H1 (cell line): ENCODE results near the gene SGK1. TPM values are rescaled to one million over a fixed set of nuclear protein-coding genes. Genes with fewer than 3 reads are reported as not detected.

Experiments
- CTCF ChIA-PET: fragments of 300-600 bp; sonication (Branson Sonifier 250); formaldehyde crosslinking; loops from one replicate; lab custom pipeline; 2021; ENCODE audit not compliant: partially characterized antibody; lab: Charles Lee
- POLR2A ChIA-PET: fragments of 300-600 bp; sonication (Branson Sonifier 250); formaldehyde crosslinking; loops from one replicate; lab custom pipeline; 2021; ENCODE audit warnings: inconsistent platforms; ENCODE audit not compliant: partially characterized antibody; lab: Charles Lee
- DNase-seq, 2 experiments: peaks; one replicate each; pipeline versions ENCODE4 v3.0.0 to v3.0.0-alpha.2; 2010 to 2022; ENCODE audit warnings: low spot score in 2 of 2, low read depth in 1 of 2, mixed read lengths in 1 of 2
- FAIRE-seq: peaks from 2 replicates; lab custom pipeline; 2011; peaks lifted over from hg19 to GRCh38; lab: Jason Lieb, UNC
- H2AFZ ChIP-seq: 2 replicates; pipeline ENCODE4 v1.8.1; 2012; ENCODE audit warnings: low read length, inconsistent platforms
- H2AK5ac ChIP-seq: 2 replicates; pipeline ENCODE4 v1.6.1; 2013; ENCODE audit warnings: low read depth, low read length
- H2BK120ac ChIP-seq: replicated peaks from 2 replicates; pipeline ENCODE3; 2013; ENCODE audit warnings: low read depth, low read length, inconsistent platforms
- H2BK12ac ChIP-seq: 2 replicates; pipeline ENCODE4 v1.6.1; 2013; ENCODE audit warnings: low read depth, low read length
- H2BK15ac ChIP-seq: 2 replicates; pipeline ENCODE4 v1.6.1; 2013; ENCODE audit warnings: low read length
- H2BK20ac ChIP-seq: 2 replicates; pipeline ENCODE4 v1.6.1; 2013; ENCODE audit warnings: low read length
- H2BK5ac ChIP-seq: 2 replicates; pipeline ENCODE4 v1.6.1; 2013; ENCODE audit warnings: low read depth, low read length
- H3K14ac ChIP-seq: 2 replicates; pipeline ENCODE4 v1.6.1; 2013; ENCODE audit warnings: inconsistent platforms; ENCODE audit not compliant: insufficient read length
- H3K18ac ChIP-seq: 2 replicates; pipeline ENCODE4 v1.6.1; 2013; ENCODE audit warnings: low read length; ENCODE audit errors: extremely low read depth
- H3K23ac ChIP-seq: 2 replicates; pipeline ENCODE4 v1.6.1; 2013; ENCODE audit warnings: inconsistent platforms; ENCODE audit not compliant: insufficient read length
- H3K23me2 ChIP-seq: 2 replicates; pipeline ENCODE4 v1.6.1; 2013; ENCODE audit warnings: low read depth, low read length
- H3K27ac ChIP-seq: 2 replicates; pipeline ENCODE4 v1.6.1; 2011; ENCODE audit warnings: low read depth, low read length, inconsistent platforms
- H3K27me3 ChIP-seq, 4 experiments: replicated peaks in 1 of 4; 1 replicate in 1 of 4; 2 replicates in 3 of 4; pipeline versions ENCODE4 v1.6.1 to v1.8.1; 2011 to 2013; ENCODE audit warnings: low read length in 3 of 4, mild to moderate bottlenecking in 3 of 4, inconsistent platforms in 2 of 4, mixed read lengths in 2 of 4, moderate library complexity in 1 of 4; ENCODE audit not compliant: control insufficient read depth in 3 of 4, insufficient read depth in 3 of 4; ENCODE audit errors: extremely low read depth in 1 of 4
- H3K36me3 ChIP-seq, 4 experiments: 2 replicates each; pipeline versions ENCODE4 v1.6.1 to v1.8.1; 2011 to 2013; ENCODE audit warnings: mild to moderate bottlenecking in 4 of 4, low read length in 3 of 4, moderate library complexity in 2 of 4, control low read depth in 1 of 4, inconsistent platforms in 1 of 4; ENCODE audit not compliant: insufficient read depth in 4 of 4, control insufficient read depth in 2 of 4
- H3K4ac ChIP-seq: replicated peaks from 2 replicates; pipeline ENCODE3; 2013; ENCODE audit warnings: low read length, low read depth, mixed read lengths, inconsistent platforms; ENCODE audit not compliant: insufficient read length
- H3K4me1 ChIP-seq, 4 experiments: replicated peaks in 1 of 4; 1 replicate in 1 of 4; 2 replicates in 3 of 4; pipeline versions ENCODE4 v1.6.1 to v1.8.1; 2011 to 2013; ENCODE audit warnings: low read length in 3 of 4, inconsistent platforms in 2 of 4, mixed read lengths in 1 of 4; ENCODE audit not compliant: insufficient read depth in 4 of 4, control insufficient read depth in 3 of 4
- H3K4me2 ChIP-seq, 2 experiments: 2 replicates each; pipeline versions ENCODE4 v1.6.1 to v1.8.1; 2011 to 2013; ENCODE audit warnings: low read depth in 2 of 2, low read length in 2 of 2, control low read depth in 1 of 2, inconsistent platforms in 1 of 2, mild to moderate bottlenecking in 1 of 2; ENCODE audit not compliant: insufficient read depth in 1 of 2
- H3K4me3 ChIP-seq, 4 experiments: fragments of 200-600, 300-600 bp in 1 of 4; sonication (generic), shearing (Covaris generic), sonication (Bioruptor Twin) in 1 of 4; 2 replicates each; pipeline versions ENCODE4 v1.5.1 to v1.8.1; 2011 to 2016; ENCODE audit warnings: low read length in 4 of 4, low read depth in 3 of 4, control low read depth in 2 of 4, inconsistent platforms in 2 of 4, mild to moderate bottlenecking in 2 of 4, mixed read lengths in 1 of 4, moderate library complexity in 1 of 4; ENCODE audit not compliant: insufficient read depth in 2 of 4; ENCODE audit errors: extremely low read depth in 1 of 4
- H3K56ac ChIP-seq: replicated peaks from 2 replicates; pipeline ENCODE3; 2013; ENCODE audit warnings: low read depth, mild to moderate bottlenecking, mixed read lengths, low read length, inconsistent platforms; ENCODE audit not compliant: insufficient read length
- H3K79me1 ChIP-seq: 2 replicates; pipeline ENCODE4 v1.6.1; 2013; ENCODE audit warnings: low read depth, low read length, control low read depth
- H3K79me2 ChIP-seq, 2 experiments: 2 replicates each; pipeline versions ENCODE4 v1.6.1 to v1.8.1; 2012 to 2013; ENCODE audit warnings: low read length in 2 of 2, mild to moderate bottlenecking in 2 of 2, inconsistent platforms in 1 of 2; ENCODE audit not compliant: insufficient read depth in 2 of 2, control insufficient read depth in 1 of 2
- H3K9ac ChIP-seq, 4 experiments: replicated peaks in 1 of 4; 1 replicate in 1 of 4; 2 replicates in 3 of 4; pipeline versions ENCODE4 v1.6.1 to v1.8.1; 2011 to 2013; ENCODE audit warnings: low read depth in 3 of 4, low read length in 3 of 4, control low read depth in 2 of 4, mild to moderate bottlenecking in 2 of 4, moderate library complexity in 2 of 4, inconsistent platforms in 1 of 4; ENCODE audit errors: extremely low read depth in 1 of 4
- H3K9me3 ChIP-seq, 2 experiments: 2 replicates each; pipeline versions ENCODE4 v1.6.1 to v1.8.1; 2012 to 2013; ENCODE audit warnings: mild to moderate bottlenecking in 2 of 2, moderate library complexity in 2 of 2, control low read depth in 1 of 2, inconsistent platforms in 1 of 2, low read depth in 1 of 2, low read length in 1 of 2, mixed read lengths in 1 of 2; ENCODE audit not compliant: insufficient read depth in 2 of 2
- H4K20me1 ChIP-seq, 2 experiments: replicated peaks in 1 of 2; 2 replicates each; pipeline versions ENCODE3 to v1.8.1; 2011 to 2013; ENCODE audit warnings: inconsistent platforms in 2 of 2, low read length in 2 of 2, mild to moderate bottlenecking in 1 of 2; ENCODE audit not compliant: insufficient read depth in 2 of 2, control insufficient read depth in 1 of 2
- H4K5ac ChIP-seq: 2 replicates; pipeline ENCODE4 v1.6.1; 2013; ENCODE audit warnings: low read length, low read depth, mixed read lengths, inconsistent platforms; ENCODE audit not compliant: insufficient read length
- H4K8ac ChIP-seq: 2 replicates; pipeline ENCODE4 v1.8.0; 2013; ENCODE audit warnings: mild to moderate bottlenecking, moderate library complexity, low read length, inconsistent platforms; ENCODE audit not compliant: insufficient read depth; ENCODE audit errors: extremely low read depth
- H4K91ac ChIP-seq: replicated peaks from 2 replicates; pipeline ENCODE3; 2013; ENCODE audit warnings: low read length, mixed read lengths, inconsistent platforms; ENCODE audit not compliant: insufficient read length
- BACH1 ChIP-seq: IDR thresholded peaks from 2 replicates; pipeline ENCODE4 v1.6.1; 2012; ENCODE audit warnings: low read length, improper control_type of control experiment
- WGBS, 2 experiments: shearing (Covaris generic) in 1 of 2; methylation state at CpG; one replicate each; pipeline versions ENCODE4 v1.1.6 to v1.1.7; 2013 to 2015; ENCODE audit warnings: low lambda C conversion rate in 2 of 2, mixed read lengths in 2 of 2, inconsistent platforms in 1 of 2, low coverage in 1 of 2, missing lambda C conversion rate in 1 of 2; ENCODE audit not compliant: insufficient replicate concordance in 2 of 2, insufficient coverage in 1 of 2, insufficient read length in 1 of 2; ENCODE audit errors: extremely low coverage in 1 of 2, missing lambda C conversion rate in 1 of 2; 5-methylcytosine and 5-hydroxymethylcytosine counted together
- polyA plus RNA-seq, 7 experiments: library from polyadenylated mRNA; depleted of rRNA in 3 of 7; stranded (reverse) in 5 of 7; unstranded in 2 of 7; fragments of >200 nt in 5 of 7; fragments of 200-250 nt in 2 of 7; gene quantifications; 1 replicate in 5 of 7; 2 replicates in 1 of 7; 4 replicates in 1 of 7; pipeline versions ENCODE4 v1.2.1 to v1.2.3, GENCODE V29; 2011 to 2013; ENCODE audit warnings: missing spikeins in 2 of 7, mixed read lengths in 2 of 7
- total RNA-seq: library from RNA; stranded (reverse); fragmentation: NEBNext Ultra II Directional; extraction: Animal tissue kit (Norgen Biotek cat#: 25700); gene quantifications from 2 replicates; pipeline ENCODE4 v1.2.1, GENCODE V29; 2021

The SGK1 gene
- total and polyA plus RNA-seq, 2 of the 8 experiments (the other 6 are each of a cell fraction or from before 2014, with no cell fraction given) = 14.5 to 18.4 TPM

DNA sequence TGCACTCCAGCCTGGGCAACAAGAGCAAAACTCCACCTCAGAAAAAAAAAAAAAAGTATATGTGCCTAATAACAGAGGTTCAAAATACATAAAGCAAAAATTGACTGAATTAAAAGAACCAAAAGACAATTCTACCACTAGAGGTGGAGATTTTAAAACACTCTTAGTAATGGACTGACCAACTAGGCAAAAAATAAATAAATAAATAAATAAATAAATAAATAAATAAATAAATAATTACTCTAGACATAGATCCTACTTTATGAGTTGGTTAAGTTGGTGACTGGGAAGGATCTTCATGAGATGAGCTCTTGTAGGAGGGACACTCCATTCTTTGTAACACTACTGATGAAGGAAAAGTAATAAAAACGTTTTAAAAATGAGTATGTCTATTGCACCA lies 113.9 kb downstream of the SGK1 start:
- POLR2A ChIA-PET = interaction anchor here (0.7 kb wide), 1 partner anchor 228 kb away, joined by 3 read pairs; no protein-coding TSS in a partner anchor

More for the DNA sequence above, 113.9 kb downstream of the SGK1 start:
- Histone ChIP-seq H2BK15ac (no peak overlapping the region), H2BK5ac (no peak overlapping the region), H4K91ac (no peak overlapping the region), H3K27ac (no peak overlapping the region), H3K18ac (no peak overlapping the region), H3K23ac (no peak overlapping the region), H2BK20ac (no peak overlapping the region), H2AFZ (no peak overlapping the region), H4K5ac (no peak overlapping the region), H3K79me1 (no peaks in the 10 kb centered on the region), H3K4me1 (no peaks in the 10 kb centered on the region), H4K8ac (no peak overlapping the region), H3K4me2 (no peak overlapping the region), H2BK12ac (no peak overlapping the region), H3K23me2 (no peaks in the 10 kb centered on the region), H2AK5ac (no peak overlapping the region), H4K20me1 (no peaks in the 10 kb centered on the region), H2BK120ac (no peak overlapping the region), H3K56ac (no peak overlapping the region), H3K36me3 (no peaks in the 10 kb centered on the region), H3K9ac (no peak overlapping the region), H3K4me3 (no peak overlapping the region), H3K4ac (no peak overlapping the region), H3K79me2 (no peaks in the 10 kb centered on the region), H3K14ac (no peak overlapping the region), H3K27me3 (no peaks in the 10 kb centered on the region), H3K9me3 (no peaks in the 10 kb centered on the region)
- no peak for TF ChIP-seq BACH1
- WGBS, 2 experiments = 45% methylated on average over 1 of the region's 1 CpG; no CpG with 5 or more reads in 1 of the 2 experiments
- DNase-seq (no peak), FAIRE-seq (no peak)
- CTCF ChIA-PET = no interaction called here
